ENCODE results near the gene WFIKKN1.

The WFIKKN1 gene

DNA sequence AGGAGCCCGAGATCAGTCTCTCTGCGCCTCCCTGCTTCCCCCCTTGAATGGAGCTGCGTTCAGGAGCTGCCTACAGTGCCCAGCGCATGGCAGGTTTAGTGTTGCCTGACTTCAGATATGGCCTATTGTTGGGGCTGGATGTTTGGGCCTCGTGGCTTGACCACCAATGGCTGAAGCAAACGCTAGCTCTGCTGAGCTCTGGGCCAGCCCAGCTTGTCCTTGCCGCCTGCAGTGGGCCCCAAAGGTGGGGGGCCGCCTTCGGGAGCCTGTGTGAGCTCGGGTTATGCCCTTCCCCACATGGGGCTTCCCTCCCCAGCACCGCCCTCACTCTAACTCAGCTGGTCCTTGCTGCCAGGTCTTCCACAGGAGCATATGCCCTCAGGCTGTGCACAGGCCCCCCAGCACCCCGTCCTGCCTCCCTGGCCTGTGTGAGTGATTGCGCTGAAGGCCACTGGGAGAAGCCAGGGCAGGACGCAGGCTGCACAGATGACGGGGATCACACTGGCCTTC, 7.3 kb downstream of the WFIKKN1 start:
- DNase-seq = no peak

DNA sequence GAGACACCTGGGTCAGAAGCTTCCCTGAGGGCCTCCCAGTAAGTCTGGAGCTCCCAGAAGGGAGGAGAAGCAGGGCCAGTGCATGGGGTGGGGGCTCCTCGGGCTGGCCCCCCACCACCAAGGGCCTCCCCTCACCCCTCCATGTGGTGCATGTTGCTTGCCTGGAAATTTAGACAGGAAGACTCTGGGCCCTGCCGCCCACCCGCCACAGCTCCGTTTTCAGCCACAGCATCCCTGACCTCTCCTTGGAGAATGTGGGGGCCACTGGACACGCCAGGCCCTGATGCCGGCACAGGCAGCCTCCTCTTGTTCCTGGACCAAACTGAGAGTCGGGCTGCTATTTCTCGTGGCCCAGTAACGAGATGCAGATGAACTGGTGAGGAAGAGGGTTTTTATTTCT, 8.1 kb downstream of the WFIKKN1 start:
- no peak for DNase-seq

DNA sequence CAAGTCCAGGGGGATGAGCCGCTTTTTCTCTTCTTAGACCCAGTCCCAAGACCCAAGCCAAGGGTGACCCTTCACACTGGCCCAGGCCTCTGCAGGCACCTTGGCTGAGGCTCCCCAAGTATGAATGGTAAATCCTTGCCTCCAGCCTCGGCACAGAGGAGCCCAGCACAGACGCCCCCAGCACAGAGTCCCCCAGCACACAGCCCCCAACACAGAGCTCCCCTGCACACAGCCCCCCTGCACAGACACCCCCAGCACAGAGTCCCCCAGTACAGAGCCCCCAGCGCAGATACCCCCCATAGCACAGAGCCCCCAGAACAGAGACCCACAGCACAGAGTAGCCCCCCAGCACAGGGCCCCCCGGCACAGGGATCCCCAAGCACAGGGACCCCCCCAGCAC, 9.8 kb downstream of the WFIKKN1 start:
- DNase-seq = no peak

DNA sequence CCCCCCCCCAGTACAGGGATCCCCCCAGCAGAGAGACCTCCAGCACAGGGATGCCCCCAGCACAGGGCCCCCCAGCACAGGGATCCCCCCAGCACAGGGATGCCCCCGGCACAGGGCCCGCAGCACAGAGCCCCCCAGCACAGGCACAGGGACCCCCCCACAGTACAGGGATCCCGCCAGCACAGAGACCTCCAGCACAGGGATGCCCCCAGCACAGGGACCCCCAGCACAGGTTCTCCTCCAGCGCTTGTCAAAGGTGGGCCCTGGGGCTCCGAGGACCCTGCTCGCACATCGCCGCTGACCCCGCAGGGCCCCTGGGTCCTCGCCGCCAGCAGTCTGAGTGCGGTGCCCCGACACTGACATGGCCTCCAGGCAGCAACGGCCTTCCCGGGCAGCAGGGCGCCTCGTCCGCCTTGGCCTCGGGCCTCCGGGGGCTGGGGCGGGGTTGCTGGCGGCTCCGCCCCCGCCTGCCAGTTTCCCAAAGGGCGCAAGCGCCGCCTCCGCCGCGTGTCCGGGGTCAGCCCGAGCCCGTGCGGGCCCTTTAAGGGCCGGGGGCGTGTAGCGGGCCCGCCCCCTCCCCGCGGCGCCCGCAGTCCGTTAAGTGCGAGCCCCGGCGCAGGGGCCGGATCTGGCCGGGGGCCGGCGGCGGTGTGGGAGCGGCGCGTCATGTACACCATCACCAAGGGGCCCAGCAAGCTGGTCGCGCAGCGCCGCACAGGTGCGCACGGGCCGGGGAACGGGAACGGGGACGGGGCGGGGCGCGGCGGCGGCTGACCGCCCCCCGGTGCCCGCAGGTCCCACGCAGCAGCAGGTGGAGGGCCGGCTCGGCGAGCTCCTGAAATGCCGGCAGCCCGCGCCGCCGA, 10.8 kb downstream of the WFIKKN1 start, which contains the start of gene MCRIP2:
TSS of gene MCRIP2 (plus strand) at position 503 of the 863 bp plus-strand sequence. CDS start at position 667, 164 bp downstream.
- DNase-seq = peak in 3 of 4 experiments; percentile 36 to 54 (median 44)

DNA sequence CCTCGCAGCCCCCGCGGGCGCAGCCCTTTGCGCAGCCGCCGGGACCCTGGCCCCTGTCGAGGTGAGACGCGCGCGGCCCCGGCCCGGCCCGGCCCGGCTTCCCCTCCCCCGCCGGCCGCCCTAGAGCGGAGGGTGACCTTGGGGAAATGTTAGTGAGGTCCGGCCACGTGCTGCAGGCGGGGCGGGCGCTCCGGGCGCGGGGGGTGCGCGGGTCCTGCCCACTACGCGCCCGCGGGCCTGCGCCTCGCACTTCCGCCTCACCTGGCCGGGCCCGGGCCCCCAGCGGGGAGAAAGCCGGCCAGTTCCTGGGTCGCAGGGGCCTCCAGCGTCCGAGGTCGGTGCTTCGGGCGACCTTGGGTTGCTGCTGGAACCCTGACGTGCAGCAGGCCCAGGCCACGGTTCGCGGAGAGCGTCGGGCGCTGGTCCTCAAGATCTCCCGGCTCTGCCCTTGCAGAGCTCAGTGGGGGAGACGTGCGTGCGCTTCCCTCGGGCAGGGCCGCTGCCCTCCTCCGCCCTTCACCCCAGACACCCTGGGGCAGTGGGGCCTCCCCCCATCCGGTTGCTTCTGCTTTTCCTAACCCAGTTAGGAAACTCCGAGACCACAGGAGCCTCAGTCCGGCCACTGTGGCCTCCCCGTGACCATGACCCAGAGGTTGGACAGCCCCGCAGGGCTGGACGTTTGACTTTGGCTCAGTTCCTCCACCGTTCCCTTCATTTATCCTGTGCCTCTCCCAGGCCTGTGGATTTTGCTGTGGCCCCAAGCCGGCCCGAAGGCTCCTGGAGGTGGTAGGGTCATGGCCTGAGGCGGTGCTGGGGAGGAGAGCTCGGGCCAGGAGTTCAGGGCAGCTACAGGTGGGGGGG, 11.6 kb downstream of the WFIKKN1 start:
- no peak for DNase-seq

DNA sequence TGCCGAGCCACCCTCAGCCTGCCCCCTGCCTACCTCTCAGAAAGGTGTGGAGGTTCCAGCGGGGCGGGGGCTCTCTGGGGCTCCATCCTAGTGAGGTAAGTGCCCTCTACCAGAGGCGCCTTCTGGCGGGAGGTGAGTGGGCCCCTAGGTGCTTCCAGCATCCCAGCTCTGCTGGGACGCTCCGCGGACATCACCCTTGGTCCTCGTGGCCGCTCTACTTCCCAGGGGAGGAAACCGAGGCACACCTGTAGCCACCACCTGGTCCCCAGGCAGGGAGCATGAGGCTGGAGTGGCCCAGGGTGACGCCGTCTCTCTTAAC, 12.2 kb downstream of the WFIKKN1 start:
- no peak for DNase-seq

DNA sequence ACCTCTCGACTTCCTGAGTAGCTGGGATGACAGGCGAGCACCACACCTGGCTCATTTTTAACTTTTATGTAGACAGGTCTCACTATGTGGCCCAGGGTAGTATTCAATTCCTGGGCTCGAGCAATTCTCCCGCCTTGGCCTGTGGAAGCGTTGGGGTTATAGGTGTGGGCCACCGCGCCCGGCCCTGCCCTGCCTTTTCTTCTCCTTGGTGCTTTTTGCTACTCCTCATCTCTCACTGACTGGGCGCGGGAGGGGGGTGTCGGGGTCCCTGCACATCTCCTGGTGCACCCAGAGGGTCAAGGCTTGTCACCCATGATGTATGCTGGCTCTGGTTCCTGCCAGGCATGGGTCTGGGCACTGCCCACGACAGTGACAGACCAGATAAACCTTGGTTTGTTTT, 13.8 kb downstream of the WFIKKN1 start:
- DNase-seq = no peak

DNA sequence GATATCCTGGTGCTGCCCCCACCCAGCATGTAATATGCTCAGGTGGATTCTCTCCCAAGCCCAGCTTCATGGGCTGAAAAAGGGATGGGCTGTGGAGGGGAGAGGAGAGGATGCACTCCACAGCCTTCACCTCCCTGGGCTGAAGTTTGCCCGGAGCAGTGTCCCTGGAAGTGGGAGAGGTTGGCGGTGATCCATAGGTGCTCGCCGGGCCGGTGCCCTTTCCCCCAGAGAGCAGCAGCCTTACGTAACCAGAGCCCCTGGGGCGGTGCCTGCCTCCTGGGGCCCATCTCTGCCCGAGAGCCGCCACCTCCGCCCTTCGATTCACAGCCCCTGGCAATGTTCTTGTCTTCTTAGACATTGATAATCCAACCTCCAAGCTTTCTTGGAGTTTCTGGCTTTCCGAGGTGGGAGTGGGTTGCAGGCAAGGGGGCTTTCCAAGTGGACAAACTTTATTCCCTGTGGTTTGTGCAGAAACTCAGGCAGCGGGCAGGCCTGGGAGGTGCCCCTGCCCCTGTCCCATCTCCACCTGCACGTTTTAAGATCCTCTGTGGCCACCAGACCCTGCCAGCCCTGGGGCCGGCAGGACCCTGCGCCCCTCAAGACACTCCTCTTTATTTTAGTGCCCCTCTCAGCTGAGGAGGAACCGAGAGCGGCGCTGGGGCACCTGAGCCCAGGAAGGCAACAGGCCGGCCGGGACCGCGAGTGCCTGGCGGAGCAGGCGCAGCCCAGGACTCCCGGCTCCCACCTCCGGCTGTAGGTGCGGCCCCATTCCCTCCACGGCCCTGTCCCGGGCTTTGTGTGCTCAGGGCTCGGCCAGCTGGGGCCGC, 15.3 kb downstream of the WFIKKN1 start:
- DNase-seq = no peak

DNA sequence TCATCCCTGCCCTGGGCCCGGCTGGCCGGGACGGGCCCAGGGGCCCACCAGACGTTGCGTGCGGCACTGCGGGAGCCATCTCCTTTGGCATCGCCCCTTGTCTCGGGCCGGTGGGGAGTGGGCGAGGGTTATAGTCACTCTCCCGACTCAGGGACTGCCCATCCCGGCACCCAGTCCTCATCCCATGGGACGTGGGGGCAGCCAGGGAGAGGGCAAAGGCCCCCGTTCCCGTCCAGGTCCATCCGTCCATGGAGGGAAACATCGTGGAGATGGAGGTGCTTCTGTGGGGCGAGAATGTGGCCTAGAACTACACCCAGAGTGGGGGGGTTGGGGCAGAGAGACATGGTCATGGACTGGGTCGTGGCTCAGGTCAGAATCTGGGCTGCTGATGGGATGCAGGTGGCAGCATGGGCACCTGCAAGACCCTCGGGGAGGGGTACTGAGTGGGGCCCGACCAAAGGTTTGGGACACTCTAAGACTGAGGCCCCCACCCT, 15.9 kb downstream of the WFIKKN1 start:
- no peak for DNase-seq

DNA sequence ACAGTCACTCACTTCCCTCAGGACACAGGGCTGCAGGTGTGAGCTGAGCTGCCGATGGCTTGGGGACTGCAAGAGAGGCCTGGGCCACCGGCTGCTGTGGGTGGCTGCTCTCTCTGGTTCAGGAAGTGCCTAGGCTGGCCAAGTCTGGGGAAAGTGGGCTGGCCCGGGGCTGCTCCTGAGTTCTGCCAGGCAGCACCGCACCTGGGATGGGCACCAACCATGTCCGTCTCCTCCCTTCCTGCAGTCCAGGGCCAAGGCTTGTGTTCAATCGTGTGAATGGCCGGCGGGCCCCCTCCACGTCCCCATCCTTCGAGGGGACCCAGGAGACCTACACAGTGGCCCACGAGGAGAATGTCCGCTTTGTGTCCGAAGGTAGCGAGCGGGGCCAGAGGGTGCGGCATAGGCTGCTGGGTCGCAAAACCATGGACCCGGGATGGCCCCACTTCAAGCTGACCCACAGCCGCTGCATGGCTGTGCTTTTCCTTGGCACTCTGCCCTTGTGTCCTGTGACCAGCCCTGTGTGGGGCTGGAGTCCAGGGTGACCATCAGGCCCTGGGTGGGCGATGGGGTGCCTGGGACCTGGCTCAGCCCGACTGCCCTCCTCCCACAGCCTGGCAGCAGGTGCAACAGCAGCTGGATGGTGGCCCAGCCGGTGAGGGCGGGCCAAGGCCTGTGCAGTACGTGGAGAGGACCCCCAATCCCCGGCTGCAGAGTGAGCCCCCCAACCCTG, 16.6 kb downstream of the WFIKKN1 start:
- no peak for DNase-seq

DNA sequence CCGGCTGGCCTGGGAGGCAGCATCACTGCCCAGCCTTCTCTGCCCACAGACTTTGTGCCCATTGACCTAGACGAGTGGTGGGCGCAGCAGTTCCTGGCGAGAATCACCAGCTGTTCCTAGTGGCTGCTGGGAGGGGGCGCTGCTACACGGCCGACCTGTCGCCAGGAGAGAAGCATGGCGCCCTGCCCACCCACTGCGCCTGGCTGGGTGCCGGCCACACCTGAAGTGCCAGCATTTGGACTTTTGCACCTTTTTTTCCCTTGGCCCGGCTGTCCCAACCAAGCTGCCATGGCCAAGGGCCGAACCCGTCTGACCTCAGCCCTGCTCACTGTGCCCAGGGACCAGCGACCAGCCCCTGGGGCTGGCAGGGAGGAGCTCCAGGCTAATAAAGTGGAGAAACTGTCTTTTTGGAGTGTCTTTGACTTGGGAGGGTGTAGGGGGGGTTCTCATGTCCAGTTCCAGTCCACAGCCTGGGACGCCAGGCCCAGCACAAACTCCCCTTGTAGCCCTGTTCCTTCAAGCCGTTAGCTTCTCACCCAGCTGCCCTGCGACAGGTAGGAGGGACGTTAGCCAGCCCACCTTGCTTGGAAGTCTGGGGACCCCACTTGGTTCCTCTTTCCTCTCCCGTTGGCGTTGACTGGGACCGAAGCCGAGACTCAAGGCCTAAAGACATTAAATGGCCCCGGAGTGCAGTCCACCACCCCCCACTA, 17.4 kb downstream of the WFIKKN1 start:
- DNase-seq = peak in 1 of 4 experiments; percentile 16

DNA sequence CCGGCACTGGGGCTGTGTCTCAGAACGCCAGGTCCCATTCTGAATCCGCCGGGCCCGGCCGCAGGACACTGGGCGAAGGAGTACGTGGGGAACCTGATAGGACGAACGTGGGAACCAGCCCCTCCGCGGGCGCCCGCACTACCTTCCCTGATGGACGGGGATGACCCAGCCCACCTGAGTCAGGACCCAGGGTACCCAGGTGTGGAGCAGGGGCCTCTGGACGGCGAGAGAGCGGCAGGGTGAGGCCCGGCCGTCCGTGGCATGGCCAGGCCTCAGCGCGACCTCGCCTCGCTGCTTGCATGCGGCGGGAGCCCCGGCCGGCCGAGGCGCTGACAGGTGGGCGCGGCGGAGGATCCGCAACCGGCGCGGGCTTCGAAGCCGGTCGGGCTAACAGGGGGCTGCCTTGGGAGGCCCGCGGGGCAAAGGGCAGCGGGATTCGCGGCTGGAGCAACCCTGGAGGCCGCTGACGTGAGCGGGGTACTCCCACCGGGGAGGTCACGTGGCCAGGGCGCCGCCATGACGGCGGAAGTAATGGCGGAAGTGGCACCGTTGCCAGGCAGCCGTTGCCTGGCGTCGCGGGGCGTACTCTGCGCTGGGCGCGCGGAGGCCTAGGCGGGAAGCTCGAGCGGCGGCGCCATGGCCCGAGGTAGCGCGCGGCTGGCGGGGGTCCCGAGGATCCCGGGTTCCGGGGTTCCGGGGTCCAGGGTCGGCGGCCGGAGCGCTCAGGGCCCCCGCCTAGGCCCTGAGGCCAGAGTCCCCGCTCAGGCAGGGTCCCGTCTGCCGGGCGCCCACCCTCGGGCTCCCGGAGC, 18.2 kb downstream of the WFIKKN1 start, which contains the start of gene WDR90:
TSS of gene WDR90 (plus strand) at position 585 of the 809 bp plus-strand sequence. CDS start at position 637, 52 bp downstream.
- DNase-seq = peak; percentile 80 to 90 (median 86)

DNA sequence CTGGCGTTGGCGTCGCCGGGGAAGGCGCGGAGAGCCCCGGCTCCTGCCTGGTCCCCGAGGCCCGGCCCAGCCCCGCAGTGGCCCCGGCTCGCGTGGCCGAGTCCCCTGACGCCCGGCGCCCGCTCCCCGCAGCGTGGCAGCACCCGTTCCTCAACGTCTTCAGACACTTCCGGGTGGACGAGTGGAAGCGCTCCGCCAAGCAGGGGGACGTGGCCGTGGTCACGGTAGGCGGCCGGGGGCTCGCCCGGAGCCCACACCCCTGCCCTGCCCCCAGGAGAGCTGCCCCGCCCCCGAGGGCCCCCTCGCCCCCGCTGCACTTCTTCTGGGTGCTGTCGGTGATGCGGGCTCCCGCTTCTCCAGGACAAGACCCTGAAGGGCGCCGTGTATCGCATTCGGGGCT, 18.8 kb downstream of the WFIKKN1 start:
- DNase-seq = no peak

DNA sequence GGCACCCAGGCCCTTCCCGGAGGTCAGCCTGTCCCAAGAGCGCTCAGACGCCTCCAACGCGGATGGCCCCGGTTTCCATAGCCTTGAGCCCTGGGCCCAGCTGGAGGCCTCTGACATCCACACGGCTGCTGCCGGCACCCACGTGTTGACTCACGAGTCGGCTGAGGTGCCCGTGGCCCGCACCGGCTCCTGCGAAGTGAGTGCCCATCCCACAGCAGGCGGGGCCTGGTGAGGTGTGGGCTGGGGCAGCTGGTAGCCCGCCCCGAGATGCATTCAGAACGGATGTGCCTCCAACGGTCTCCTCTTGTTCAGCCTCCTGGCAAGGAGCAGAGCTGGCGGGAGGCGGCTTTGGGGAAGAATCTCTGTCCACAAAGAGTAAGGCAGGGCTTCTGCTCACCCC, 21.1 kb downstream of the WFIKKN1 start:
- no peak for DNase-seq

DNA sequence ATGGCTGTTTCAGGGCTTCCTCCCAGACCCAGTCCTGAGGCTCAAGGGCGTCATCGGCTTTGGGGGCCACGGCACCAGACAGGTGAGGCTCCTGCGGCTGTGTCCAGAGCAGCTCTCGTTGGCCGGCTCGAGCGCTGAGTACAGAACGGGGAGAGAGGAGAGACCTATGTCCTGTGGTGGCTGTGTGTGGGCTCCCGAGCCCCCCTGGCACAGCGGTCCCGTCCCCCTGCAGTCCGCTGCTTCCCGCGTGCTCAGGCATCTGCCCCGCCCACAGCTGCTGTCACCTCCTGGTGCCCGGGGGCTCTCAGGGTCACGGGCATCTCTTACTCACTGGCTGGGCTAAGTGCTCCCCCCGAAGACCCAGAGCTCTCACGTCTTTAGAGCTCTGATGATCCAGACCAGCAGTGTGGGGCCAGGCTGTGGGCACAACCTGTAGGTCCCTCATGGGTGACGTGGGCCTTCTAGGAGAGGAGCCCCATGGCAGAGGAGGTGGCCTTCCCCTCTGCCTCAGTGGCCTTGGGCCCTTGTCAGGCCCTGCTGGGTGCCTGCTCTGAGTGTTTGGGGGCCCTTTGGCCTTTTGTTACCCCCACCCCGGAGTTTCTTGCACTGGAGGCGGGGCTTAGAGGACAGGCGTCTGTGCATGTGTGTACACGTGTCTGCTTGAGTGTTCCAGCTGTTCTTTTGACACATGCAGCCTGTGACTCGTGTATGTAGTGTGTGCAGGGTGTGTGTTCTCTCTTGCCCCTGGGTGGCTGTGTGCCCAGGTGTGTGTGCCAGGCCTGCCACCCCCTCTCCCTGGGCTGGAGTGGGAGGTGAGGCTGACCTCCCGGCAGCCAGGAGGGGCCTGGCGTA, 21.9 kb downstream of the WFIKKN1 start:
- no peak for DNase-seq

DNA sequence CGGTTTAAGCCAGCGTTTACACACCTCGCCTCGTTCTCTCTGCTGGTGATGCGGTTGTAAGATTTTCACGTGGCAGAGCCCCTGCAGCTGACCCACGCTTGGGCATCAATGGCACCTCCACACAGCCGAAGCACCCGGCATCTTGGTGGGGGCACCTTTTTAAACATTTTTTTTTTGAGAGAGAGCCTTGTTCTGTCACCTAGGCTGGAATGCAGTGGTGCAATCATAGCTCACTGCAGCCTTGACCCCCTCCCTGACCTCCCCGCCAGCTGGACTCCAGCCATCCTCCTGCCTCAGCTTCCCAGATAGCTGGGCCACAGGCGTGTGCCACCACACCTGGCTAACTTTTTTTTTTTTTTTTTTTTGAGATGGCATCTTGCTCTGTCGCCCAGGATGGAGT, 23.2 kb downstream of the WFIKKN1 start:
- no peak for DNase-seq

DNA sequence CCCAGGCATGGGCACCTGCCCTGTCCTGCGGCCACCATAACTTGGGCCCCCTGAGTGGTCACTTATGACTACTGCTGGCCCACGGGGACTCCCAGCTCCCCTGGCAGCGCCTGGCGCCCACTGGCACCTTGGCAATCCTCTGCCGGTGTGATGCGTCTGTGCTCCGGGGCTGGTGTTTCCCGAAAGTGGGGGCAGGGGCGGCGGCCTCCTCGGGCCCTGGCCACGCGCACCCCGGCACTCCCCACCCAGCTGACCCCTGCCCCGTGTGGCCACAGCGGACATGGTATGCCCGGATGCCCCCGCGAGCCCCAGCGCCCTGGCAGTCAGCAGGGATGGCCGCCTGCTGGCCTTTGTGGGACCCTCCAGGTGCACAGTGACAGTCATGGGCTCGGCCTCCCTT, 26.7 kb downstream of the WFIKKN1 start:
- DNase-seq = no peak

DNA sequence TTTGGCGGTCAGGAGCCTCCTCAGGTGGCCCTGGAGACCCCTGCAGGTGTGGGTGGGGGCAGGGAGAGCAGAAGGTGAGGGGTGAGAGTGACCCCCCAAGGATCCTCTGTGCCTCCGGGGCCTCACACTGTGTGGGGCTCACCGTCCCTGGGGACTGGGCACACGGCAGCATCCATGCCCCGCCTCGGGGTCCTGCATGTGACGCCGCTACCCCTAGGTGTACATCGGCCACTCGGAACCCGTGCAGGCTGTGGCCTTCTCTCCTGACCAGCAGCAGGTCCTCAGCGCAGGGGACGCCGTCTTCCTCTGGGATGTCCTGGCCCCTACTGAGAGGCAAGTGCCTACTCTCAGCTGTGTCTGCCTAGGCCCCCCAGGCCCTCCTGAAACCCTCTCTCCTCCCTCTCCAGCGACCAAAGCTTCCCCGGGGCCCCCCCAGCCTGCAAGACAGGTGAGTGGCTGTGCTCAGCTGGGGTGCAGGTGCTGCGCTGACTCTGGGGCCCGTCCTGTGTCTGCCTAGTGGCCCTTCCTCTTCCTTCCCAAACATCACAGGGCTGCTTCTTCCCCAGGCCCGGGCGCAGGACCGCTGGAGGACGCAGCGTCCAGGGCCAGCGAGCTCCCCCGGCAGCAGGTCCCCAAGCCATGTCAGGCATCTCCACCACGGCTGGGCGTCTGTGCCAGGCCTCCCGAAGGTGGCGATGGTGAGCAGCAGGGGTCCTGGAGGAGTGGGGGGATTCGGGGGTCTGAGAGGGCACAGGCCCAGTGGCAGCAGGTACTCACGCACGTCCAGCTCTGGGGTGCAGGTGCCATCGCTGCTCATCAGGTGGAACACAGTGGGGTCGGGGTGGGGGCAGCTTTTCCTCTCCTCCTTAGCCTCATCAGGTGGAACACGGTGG, 28.1 kb downstream of the WFIKKN1 start:
- no peak for DNase-seq
